ENCODE results near the gene GREB1.

The GREB1 gene

GRCh38 chr2:11625671-11626070, 91.8 kb downstream of the GREB1 start:
- no peaks in the 10 kb centered on the region for H3K36me3 Mint-ChIP-seq (ENCODE audit: insufficient read depth)
- no peak overlapping the region for H3K4me3 Mint-ChIP-seq
- DNase-seq (ENCODE audit: low spot score in 2 of 2) = no peak
- H3K9me3 Mint-ChIP-seq = no peaks in the 10 kb centered on the region
- H3K27me3 Mint-ChIP-seq = peaks cover 7% of the 10 kb centered on the region
- ATAC-seq (replicated peaks; ENCODE audit: extremely low read depth, poor library complexity, severe bottlenecking) = no peak
- H3K4me1 Mint-ChIP-seq = no peaks in the 10 kb centered on the region
- no peak overlapping the region for H3K27ac Mint-ChIP-seq (ENCODE audit: low read depth)

- DNase-seq (ENCODE audit: low spot score in 2 of 2) = no peak
- H3K27ac Mint-ChIP-seq (ENCODE audit: low read depth) = no peak overlapping the region
- H3K36me3 Mint-ChIP-seq (ENCODE audit: insufficient read depth) = no peaks in the 10 kb centered on the region
- no peaks in the 10 kb centered on the region for H3K9me3 Mint-ChIP-seq
- no peaks in the 10 kb centered on the region for H3K4me1 Mint-ChIP-seq
- no peak overlapping the region for H3K4me3 Mint-ChIP-seq
- H3K27me3 Mint-ChIP-seq = peaks cover 7% of the 10 kb centered on the region
- no peak for ATAC-seq (replicated peaks; ENCODE audit: extremely low read depth, poor library complexity, severe bottlenecking)
Observed at GRCh38 chr2:11628675-11629074, 94.8 kb downstream of the GREB1 start.

DNA sequence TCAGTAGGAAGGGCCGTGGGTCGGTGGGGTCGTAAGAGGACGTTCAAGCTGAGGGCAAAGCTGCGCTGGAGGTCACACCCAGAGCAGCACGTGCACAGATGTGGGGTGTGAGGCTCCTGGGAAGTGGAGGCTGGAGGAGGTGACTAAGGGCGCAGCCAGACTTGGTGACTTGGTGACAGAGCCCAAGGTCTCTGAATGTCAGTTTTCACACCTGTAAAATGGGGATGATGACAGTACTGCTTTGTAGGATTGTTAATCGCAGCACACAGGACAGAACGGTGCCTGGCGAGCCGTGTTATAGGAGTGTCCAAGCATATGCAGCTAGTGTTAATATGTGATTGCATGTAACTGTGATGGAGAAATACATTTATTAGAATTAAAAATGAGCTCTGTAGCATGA, 95.4 kb downstream of the GREB1 start:
- H3K4me3 Mint-ChIP-seq = no peak overlapping the region
- H3K9me3 Mint-ChIP-seq = no peaks in the 10 kb centered on the region
- no peaks in the 10 kb centered on the region for H3K4me1 Mint-ChIP-seq
- DNase-seq (ENCODE audit: low spot score in 2 of 2) = no peak
- H3K27me3 Mint-ChIP-seq = peaks cover 7% of the 10 kb centered on the region
- no peak for ATAC-seq (replicated peaks; ENCODE audit: extremely low read depth, poor library complexity, severe bottlenecking)
- no peak overlapping the region for H3K27ac Mint-ChIP-seq (ENCODE audit: low read depth)
- no peaks in the 10 kb centered on the region for H3K36me3 Mint-ChIP-seq (ENCODE audit: insufficient read depth)

DNA sequence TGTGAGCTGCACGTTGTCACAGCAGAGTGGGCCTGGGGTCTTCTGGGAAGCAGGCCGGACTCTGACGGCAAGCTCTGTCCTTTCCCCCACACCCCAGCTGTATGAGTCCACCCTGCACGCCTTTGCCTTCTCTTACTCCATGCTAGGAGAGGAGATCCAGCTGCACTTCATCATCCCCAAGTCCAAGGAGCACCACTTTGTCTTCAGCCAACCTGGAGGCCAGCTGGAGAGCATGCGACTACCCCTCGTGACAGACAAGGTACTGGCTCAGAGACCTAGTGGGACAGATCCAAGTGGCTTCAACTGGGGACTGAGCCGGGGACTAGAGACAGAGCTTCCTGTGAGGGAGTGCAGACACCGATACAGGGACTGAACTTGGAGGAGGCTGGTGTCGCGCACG, 96.0 kb downstream of the GREB1 start:
- Mint-ChIP-seq H3K4me1 (no peaks in the 10 kb centered on the region), H3K36me3 (ENCODE audit: insufficient read depth) (no peaks in the 10 kb centered on the region), H3K9me3 (no peaks in the 10 kb centered on the region), H3K27me3 (peaks cover 7% of the 10 kb centered on the region), H3K27ac (ENCODE audit: low read depth) (no peak overlapping the region), H3K4me3 (no peak overlapping the region)
- DNase-seq (ENCODE audit: low spot score in 2 of 2) (no peak), ATAC-seq (replicated peaks; ENCODE audit: extremely low read depth, poor library complexity, severe bottlenecking) (no peak)

DNA sequence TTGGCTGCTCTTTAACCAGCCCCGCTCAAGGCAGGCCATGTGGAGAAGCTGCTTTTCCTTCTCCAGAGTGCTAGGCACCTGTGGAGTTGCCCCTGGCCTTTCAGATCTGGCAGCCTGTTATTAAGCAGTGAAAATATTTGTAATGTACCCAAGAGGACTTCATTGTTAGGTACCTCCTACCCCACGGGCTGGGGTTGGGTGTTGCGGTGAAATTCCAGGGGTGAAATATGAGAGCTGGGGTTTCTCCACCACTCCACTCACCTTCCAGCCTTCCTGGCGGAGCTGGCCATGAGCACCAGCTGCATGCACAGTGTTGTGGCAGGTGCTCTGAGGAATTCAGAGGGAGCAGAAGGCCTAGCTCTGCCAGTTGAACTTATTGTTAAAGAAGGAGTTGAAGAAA, 97.0 kb downstream of the GREB1 start:
- DNase-seq (ENCODE audit: low spot score in 2 of 2) = no peak
- H3K4me3 Mint-ChIP-seq = no peak overlapping the region
- no peaks in the 10 kb centered on the region for H3K4me1 Mint-ChIP-seq
- no peaks in the 10 kb centered on the region for H3K9me3 Mint-ChIP-seq
- H3K27ac Mint-ChIP-seq (ENCODE audit: low read depth) = no peak overlapping the region
- ATAC-seq (replicated peaks; ENCODE audit: extremely low read depth, poor library complexity, severe bottlenecking) = no peak
- H3K36me3 Mint-ChIP-seq (ENCODE audit: insufficient read depth) = no peaks in the 10 kb centered on the region
- peaks cover 14% of the 10 kb centered on the region for H3K27me3 Mint-ChIP-seq

DNA sequence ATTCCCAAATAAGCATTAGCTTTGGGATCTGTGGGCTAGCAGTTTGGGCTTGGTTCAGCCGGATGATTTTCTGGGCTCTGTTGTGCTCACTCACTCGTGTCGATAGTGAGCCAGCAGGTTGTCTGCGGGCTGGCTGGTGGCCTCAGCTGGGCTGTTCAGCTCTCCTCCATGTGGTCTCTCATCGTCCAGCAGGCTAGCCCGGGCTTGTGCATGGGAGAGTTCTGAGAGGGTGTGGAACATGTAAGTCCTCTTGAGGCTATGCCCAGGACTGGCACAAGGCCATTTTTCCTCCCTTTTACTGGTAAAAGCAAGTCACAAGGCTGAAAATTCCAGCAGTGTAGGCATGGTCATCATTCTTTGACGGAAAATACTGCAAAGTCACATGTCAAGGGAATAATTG, 97.6 kb downstream of the GREB1 start:
- ATAC-seq (replicated peaks; ENCODE audit: extremely low read depth, poor library complexity, severe bottlenecking) (no peak), DNase-seq (ENCODE audit: low spot score in 2 of 2) (no peak)
- H3K27me3 Mint-ChIP-seq = peaks cover 20% of the 10 kb centered on the region
- H3K36me3 Mint-ChIP-seq (ENCODE audit: insufficient read depth) = no peaks in the 10 kb centered on the region
- H3K4me3 Mint-ChIP-seq = no peak overlapping the region
- H3K9me3 Mint-ChIP-seq = no peaks in the 10 kb centered on the region
- no peak overlapping the region for H3K27ac Mint-ChIP-seq (ENCODE audit: low read depth)
- no peaks in the 10 kb centered on the region for H3K4me1 Mint-ChIP-seq

DNA sequence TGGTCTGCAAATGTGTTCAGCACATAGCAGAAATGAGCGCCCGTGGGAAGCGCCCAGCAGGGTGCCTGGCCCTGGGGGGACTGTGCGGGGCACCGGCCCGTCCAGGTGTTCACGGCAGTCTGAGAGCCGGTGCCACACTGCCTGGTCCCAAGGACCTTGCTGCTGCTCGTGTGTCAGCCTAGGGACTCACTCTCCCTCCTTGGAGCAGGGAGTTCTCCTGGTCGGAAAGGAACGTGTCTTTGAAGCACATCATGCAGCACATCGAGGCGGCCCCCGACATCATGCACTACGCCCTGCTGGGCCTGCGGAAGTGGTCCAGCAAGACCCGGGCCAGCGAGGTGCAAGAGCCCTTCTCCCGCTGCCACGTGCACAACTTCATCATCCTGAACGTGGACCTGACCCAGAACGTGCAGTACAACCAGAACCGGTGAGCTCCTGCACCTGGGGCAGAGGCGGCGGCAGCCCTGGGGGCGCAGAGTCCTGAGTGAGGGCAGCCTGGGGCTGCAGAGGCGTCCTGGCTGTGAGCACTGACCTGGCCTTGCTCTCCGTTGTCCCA, 100.2 kb downstream of the GREB1 start:
- no peak overlapping the region for H3K4me3 Mint-ChIP-seq
- H3K36me3 Mint-ChIP-seq (ENCODE audit: insufficient read depth) = no peaks in the 10 kb centered on the region
- H3K4me1 Mint-ChIP-seq = no peaks in the 10 kb centered on the region
- H3K27me3 Mint-ChIP-seq = peaks cover 22% of the 10 kb centered on the region
- H3K9me3 Mint-ChIP-seq = no peaks in the 10 kb centered on the region
- no peak for ATAC-seq (replicated peaks; ENCODE audit: extremely low read depth, poor library complexity, severe bottlenecking)
- no peak for DNase-seq (ENCODE audit: low spot score in 2 of 2)
- H3K27ac Mint-ChIP-seq (ENCODE audit: low read depth) = no peak overlapping the region

DNA sequence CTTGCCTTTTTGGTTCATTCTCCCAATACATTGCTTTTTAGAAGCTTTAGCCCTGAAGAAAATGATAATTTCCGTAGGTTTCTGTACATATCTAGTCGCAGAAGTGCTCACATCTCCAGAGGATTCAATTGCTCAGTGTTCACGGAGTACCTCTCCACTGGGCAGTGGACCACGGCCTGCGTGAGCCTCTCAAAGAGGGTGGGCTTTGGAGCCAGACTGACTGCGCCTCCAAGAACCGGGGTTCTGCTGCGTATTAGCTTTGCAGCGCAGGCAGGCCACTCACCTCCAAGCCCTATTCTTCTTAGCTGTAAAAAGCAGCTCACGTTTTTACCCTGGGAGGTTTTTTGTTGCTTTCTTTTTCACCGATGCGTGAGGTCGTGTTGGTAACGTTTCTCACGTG, 100.7 kb downstream of the GREB1 start:
- no peak for DNase-seq (ENCODE audit: low spot score in 2 of 2)
- Mint-ChIP-seq H3K36me3 (ENCODE audit: insufficient read depth) (no peaks in the 10 kb centered on the region), H3K9me3 (no peaks in the 10 kb centered on the region), H3K27ac (ENCODE audit: low read depth) (no peak overlapping the region), H3K27me3 (peaks cover 28% of the 10 kb centered on the region), H3K4me1 (no peaks in the 10 kb centered on the region), H3K4me3 (no peak overlapping the region)
- ATAC-seq (replicated peaks; ENCODE audit: extremely low read depth, poor library complexity, severe bottlenecking) = no peak

- no peak for ATAC-seq (replicated peaks; ENCODE audit: extremely low read depth, poor library complexity, severe bottlenecking)
- H3K27me3 Mint-ChIP-seq = peaks cover 34% of the 10 kb centered on the region
- H3K36me3 Mint-ChIP-seq (ENCODE audit: insufficient read depth) = no peaks in the 10 kb centered on the region
- no peaks in the 10 kb centered on the region for H3K4me1 Mint-ChIP-seq
- no peaks in the 10 kb centered on the region for H3K9me3 Mint-ChIP-seq
- no peak overlapping the region for H3K27ac Mint-ChIP-seq (ENCODE audit: low read depth)
- H3K4me3 Mint-ChIP-seq = no peak overlapping the region
- DNase-seq (ENCODE audit: low spot score in 2 of 2) = no peak
Observed at GRCh38 chr2:11635141-11635540, 101.3 kb downstream of the GREB1 start.

- no peak overlapping the region for H3K4me3 Mint-ChIP-seq
- H3K27ac Mint-ChIP-seq (ENCODE audit: low read depth) = no peak overlapping the region
- H3K36me3 Mint-ChIP-seq (ENCODE audit: insufficient read depth) = no peaks in the 10 kb centered on the region
- H3K4me1 Mint-ChIP-seq = no peaks in the 10 kb centered on the region
- peaks cover 37% of the 10 kb centered on the region for H3K27me3 Mint-ChIP-seq
- H3K9me3 Mint-ChIP-seq = no peaks in the 10 kb centered on the region
- DNase-seq (ENCODE audit: low spot score in 2 of 2) (no peak), ATAC-seq (replicated peaks; ENCODE audit: extremely low read depth, poor library complexity, severe bottlenecking) (no peak)
Observed at GRCh38 chr2:11636593-11637295, 102.9 kb downstream of the GREB1 start.

- no peak overlapping the region for H3K4me3 Mint-ChIP-seq
- no peak overlapping the region for H3K27ac Mint-ChIP-seq (ENCODE audit: low read depth)
- H3K27me3 Mint-ChIP-seq = peaks cover 38% of the 10 kb centered on the region
- no peaks in the 10 kb centered on the region for H3K4me1 Mint-ChIP-seq
- ATAC-seq (replicated peaks; ENCODE audit: extremely low read depth, poor library complexity, severe bottlenecking) (no peak), DNase-seq (ENCODE audit: low spot score in 2 of 2) (no peak)
- H3K9me3 Mint-ChIP-seq = no peaks in the 10 kb centered on the region
- H3K36me3 Mint-ChIP-seq (ENCODE audit: insufficient read depth) = no peaks in the 10 kb centered on the region
Observed at GRCh38 chr2:11637546-11637945, 103.7 kb downstream of the GREB1 start.

GRCh38 chr2:11639503-11639902, 105.7 kb downstream of the GREB1 start:
- DNase-seq (ENCODE audit: low spot score in 2 of 2) (no peak), ATAC-seq (replicated peaks; ENCODE audit: extremely low read depth, poor library complexity, severe bottlenecking) (no peak)
- H3K4me1 Mint-ChIP-seq = no peaks in the 10 kb centered on the region
- no peak overlapping the region for H3K27ac Mint-ChIP-seq (ENCODE audit: low read depth)
- no peaks in the 10 kb centered on the region for H3K36me3 Mint-ChIP-seq (ENCODE audit: insufficient read depth)
- H3K9me3 Mint-ChIP-seq = no peaks in the 10 kb centered on the region
- peaks cover 45% of the 10 kb centered on the region for H3K27me3 Mint-ChIP-seq
- no peak overlapping the region for H3K4me3 Mint-ChIP-seq

DNA sequence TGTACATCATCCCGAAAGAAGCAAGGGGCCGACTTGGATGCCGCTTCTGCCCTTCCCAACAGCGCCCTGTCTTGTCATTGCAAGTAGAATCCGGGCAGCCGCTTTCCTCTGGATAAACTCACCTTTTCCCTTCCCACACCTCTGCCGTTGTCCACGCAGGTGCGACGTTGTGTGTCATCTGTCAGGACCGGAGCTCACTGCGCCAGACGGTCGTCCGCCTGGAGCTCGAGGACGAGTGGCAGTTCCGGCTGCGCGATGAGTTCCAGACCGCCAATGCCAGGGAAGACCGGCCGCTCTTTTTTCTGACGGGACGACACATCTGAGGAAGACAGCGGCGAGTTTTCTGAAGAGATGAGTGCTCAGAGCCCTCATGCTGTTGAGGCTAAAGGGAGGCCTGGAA, 106.3 kb downstream of the GREB1 start:
- DNase-seq (ENCODE audit: low spot score in 2 of 2) (no peak), ATAC-seq (replicated peaks; ENCODE audit: extremely low read depth, poor library complexity, severe bottlenecking) (no peak)
- Mint-ChIP-seq H3K4me3 (no peak overlapping the region), H3K9me3 (no peaks in the 10 kb centered on the region), H3K27ac (ENCODE audit: low read depth) (no peak overlapping the region), H3K27me3 (peaks cover 45% of the 10 kb centered on the region), H3K36me3 (ENCODE audit: insufficient read depth) (no peaks in the 10 kb centered on the region), H3K4me1 (no peaks in the 10 kb centered on the region)

Data from central memory CD8-positive, alpha-beta T cell (primary cell).